Hepatocyte (in vitro differentiated cells): ENCODE data around the gene ADGRA1. TPM values are rescaled to one million over a fixed set of nuclear protein-coding genes. Genes with fewer than 3 reads are reported as not detected.

Source experiments
- DNase-seq: peaks from one replicate; pipeline ENCODE4 v3.0.0-alpha.2; 2016; ENCODE audit warnings: low spot score
- H2AFZ ChIP-seq: fragments of 200-600 bp; sonication (generic); 2 replicates; pipeline ENCODE4 v1.6.0; 2016; ENCODE audit warnings: antibody characterized with exemption, mild to moderate bottlenecking
- H3K27ac ChIP-seq: fragments of 200-600 bp; sonication (generic); 2 replicates; pipeline ENCODE4 v1.5.1; 2016; ENCODE audit warnings: mild to moderate bottlenecking
- H3K27me3 ChIP-seq: fragments of 200-600 bp; sonication (generic); 2 replicates; pipeline ENCODE4 v1.6.1; 2016
- H3K36me3 ChIP-seq: fragments of 200-600 bp; sonication (generic); replicated peaks from 2 replicates; pipeline ENCODE4 v1.5.1; 2016; ENCODE audit warnings: low read depth; ENCODE audit not compliant: insufficient read depth
- H3K4me1 ChIP-seq: fragments of 200-600 bp; sonication (generic); 2 replicates; pipeline ENCODE4 v1.5.1; 2016; ENCODE audit warnings: mild to moderate bottlenecking, moderate library complexity; ENCODE audit not compliant: insufficient read depth
- H3K4me2 ChIP-seq: fragments of 200-600 bp; sonication (generic); 2 replicates; pipeline ENCODE4 v1.6.0; 2016
- H3K4me3 ChIP-seq: fragments of 200-600 bp; sonication (generic); 2 replicates; pipeline ENCODE4 v1.5.1; 2016; ENCODE audit warnings: mild to moderate bottlenecking
- H3K79me2 ChIP-seq: fragments of 200-600 bp; sonication (generic); 2 replicates; pipeline ENCODE4 v1.6.0; 2017; ENCODE audit warnings: mild to moderate bottlenecking
- H3K9me2 ChIP-seq: fragments of 200-600 bp; sonication (generic); replicated peaks from 2 replicates; pipeline ENCODE4 v1.6.0; 2017; ENCODE audit warnings: mild to moderate bottlenecking; ENCODE audit not compliant: insufficient read depth
- H3K9me3 ChIP-seq: fragments of 200-600 bp; sonication (generic); 2 replicates; pipeline ENCODE4 v1.5.1; 2016; ENCODE audit warnings: low read depth, mild to moderate bottlenecking
- H4K20me1 ChIP-seq: fragments of 200-600 bp; sonication (generic); 2 replicates; pipeline ENCODE4 v1.6.0; 2016; ENCODE audit warnings: mild to moderate bottlenecking; ENCODE audit not compliant: insufficient read depth, poor library complexity, severe bottlenecking
- CTCF ChIP-seq: fragments of 200-600 bp; sonication (generic); IDR thresholded peaks from 2 replicates; pipeline ENCODE4 v1.5.1; 2016; ENCODE audit warnings: antibody characterized with exemption, mild to moderate bottlenecking; ENCODE audit not compliant: poor library complexity
- EZH2 ChIP-seq: fragments of 200-600 bp; sonication (generic); IDR thresholded peaks from 2 replicates; pipeline ENCODE4 v1.6.1; 2016; ENCODE audit warnings: antibody characterized with exemption, mild to moderate bottlenecking, borderline replicate concordance
- EZH2phosphoT487 ChIP-seq: fragments of 200-600 bp; sonication (generic); IDR thresholded peaks from one replicate; pipeline ENCODE4 v1.6.1; 2018; ENCODE audit warnings: antibody characterized with exemption, mild to moderate bottlenecking, low read depth, moderate library complexity; ENCODE audit not compliant: unreplicated experiment, severe bottlenecking
- WGBS: methylation state at CpG from one replicate; pipeline ENCODE4 v1.1.6; 2016; ENCODE audit warnings: low lambda C conversion rate; ENCODE audit errors: missing lambda C conversion rate; 5-methylcytosine and 5-hydroxymethylcytosine counted together
- polyA plus RNA-seq: library from polyadenylated mRNA; unstranded; fragments of >200 nt; fragmentation: Nextera tagmentation; extraction: Ambion mirVana; gene quantifications from 2 replicates; pipeline ENCODE4 v1.2.1, GENCODE V29; 2016
- total RNA-seq: library from RNA; depleted of rRNA; stranded (reverse); fragments of >200 nt; gene quantifications from 2 replicates; pipeline ENCODE4 v1.2.3, GENCODE V29; 2014

ADGRA1 gene
- total and polyA plus RNA-seq, 2 experiments from 2014 or later: 0.47 TPM; not detected in 1

DNA sequence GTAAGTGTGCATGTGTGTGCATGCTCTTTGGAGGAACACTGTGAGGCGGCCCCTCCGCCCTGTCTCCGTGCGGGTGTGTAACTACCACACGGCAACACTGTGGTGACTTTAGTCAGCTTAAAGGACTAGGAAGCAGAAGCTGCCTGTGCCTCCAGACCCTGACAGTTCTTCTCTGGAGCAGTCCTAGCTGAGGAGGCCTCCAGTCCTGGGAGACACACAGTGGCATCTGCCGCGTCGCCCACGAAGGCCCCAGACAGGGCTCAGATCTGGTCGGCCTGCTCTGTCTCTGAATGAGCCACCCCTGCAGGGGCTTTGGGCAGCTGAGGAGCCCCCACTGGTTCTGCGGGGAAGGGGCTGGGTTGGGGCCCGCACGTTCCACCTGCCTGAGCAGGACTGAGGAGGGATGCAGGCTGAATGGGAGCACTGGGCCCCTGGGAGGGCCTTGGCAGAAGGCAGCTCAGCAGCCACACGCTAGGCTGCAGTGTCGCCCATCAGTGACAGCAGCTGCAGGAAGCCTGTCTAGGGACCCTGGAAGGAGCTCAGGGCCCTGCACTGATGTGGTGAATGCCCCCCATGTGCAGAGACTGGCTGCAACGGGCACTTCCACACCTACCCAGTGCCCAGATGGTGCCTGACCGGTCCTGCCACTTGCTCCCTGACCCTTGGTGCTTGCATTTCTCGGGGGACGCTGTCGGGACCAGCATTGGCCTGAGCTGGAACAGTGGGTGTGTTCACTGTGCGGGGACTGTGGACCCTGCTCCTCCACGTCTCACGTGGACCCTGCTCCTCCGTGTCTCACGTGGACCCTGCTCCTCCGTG, 45.0 kb downstream of the ADGRA1 start:
- H3K9me2 ChIP-seq: no peaks in the 10 kb centered on the region
- WGBS: 93% methylated on average over 25 of the region's 26 CpGs
- no peak for DNase-seq

GRCh38 chr10:133133471-133134231, 45.9 kb downstream of the ADGRA1 start:
- no peak for TF ChIP-seq EZH2
- no peak for TF ChIP-seq EZH2phosphoT487
- TF ChIP-seq CTCF: no peak
- Histone ChIP-seq H3K79me2 (no peaks in the 10 kb centered on the region), H2AFZ (no peak overlapping the region), H3K4me3 (no peak overlapping the region), H3K4me1 (no peaks in the 10 kb centered on the region), H3K27ac (no peak overlapping the region), H3K9me2 (no peaks in the 10 kb centered on the region), H3K36me3 (no peaks in the 10 kb centered on the region), H4K20me1 (no peaks in the 10 kb centered on the region), H3K4me2 (no peak overlapping the region), H3K9me3 (no peaks in the 10 kb centered on the region), H3K27me3 (no peaks in the 10 kb centered on the region)
- no peak for DNase-seq
- WGBS: 88% methylated on average over 17 of the region's 20 CpGs

More for the DNA sequence above, 45.0 kb downstream of the ADGRA1 start:
- Histone ChIP-seq H3K4me3 (no peak overlapping the region), H3K4me1 (no peaks in the 10 kb centered on the region), H4K20me1 (no peaks in the 10 kb centered on the region), H3K36me3 (no peaks in the 10 kb centered on the region), H3K9me3 (no peaks in the 10 kb centered on the region), H3K27ac (no peak overlapping the region), H3K79me2 (no peaks in the 10 kb centered on the region), H2AFZ (no peak overlapping the region), H3K27me3 (no peaks in the 10 kb centered on the region), H3K4me2 (no peak overlapping the region)
- TF ChIP-seq EZH2phosphoT487 (no peak), CTCF (no peak), EZH2 (no peak)

DNA sequence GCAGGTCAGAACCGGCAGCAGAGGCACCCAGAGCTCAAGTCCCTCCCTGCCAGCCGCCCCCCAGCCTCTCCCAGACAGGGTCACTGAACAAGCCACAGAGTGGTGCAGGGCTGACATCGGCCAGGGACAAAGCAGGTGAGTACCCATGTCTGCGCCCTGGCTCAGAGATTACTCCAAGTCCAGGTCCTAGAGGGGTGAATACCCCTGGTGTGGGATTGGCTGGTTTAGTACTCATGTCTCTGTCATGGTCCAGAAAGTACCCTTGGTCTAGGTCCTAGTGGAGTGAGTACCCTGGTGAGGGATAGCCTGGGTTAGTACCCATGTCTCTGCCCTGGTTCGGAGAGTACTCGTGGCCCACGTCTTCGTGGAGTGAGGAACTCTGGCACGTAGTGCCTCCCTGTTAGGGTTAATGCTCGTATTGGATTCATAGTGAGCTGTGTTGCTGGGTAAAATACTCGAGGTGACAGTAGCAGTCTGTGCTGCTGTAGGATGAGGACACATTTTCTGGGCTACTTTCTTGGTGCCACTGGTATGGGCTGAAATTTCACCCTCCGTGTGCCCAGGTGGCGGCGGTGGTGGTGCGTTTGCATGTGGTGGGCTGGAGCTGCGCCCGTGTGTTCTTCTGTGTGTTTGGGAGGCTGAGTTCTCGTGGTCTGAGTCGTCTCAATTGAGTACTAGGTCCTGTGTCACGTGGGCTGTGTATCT, 46.8 kb downstream of the ADGRA1 start:
- Histone ChIP-seq H3K9me2 (no peaks in the 10 kb centered on the region), H3K79me2 (no peaks in the 10 kb centered on the region), H3K36me3 (no peaks in the 10 kb centered on the region), H4K20me1 (no peaks in the 10 kb centered on the region), H3K27me3 (no peaks in the 10 kb centered on the region), H3K4me1 (no peaks in the 10 kb centered on the region), H3K9me3 (no peaks in the 10 kb centered on the region), H2AFZ (no peak overlapping the region), H3K4me2 (no peak overlapping the region), H3K27ac (no peak overlapping the region), H3K4me3 (no peak overlapping the region)
- TF ChIP-seq CTCF: no peak
- no peak for TF ChIP-seq EZH2phosphoT487
- TF ChIP-seq EZH2: no peak
- no peak for DNase-seq
- 80% methylated on average over 20 of the region's 20 CpGs for WGBS
